Gastroesophageal sphincter (tissue), 4 donors: ENCODE data around the gene SPATS2L. TPM values are rescaled to one million over a fixed set of nuclear protein-coding genes. Genes with fewer than 3 reads are reported as not detected.
A peak's percentile ranks its signal among the peaks of the same experiment; 100 is the strongest.

Experiments used
- ATAC-seq: fragments of 150-250 bp; one replicate; pipeline ENCODE4 v1.9.1; 2016; ENCODE audit warnings: mild to moderate bottlenecking, moderate library complexity
- H3K27ac ChIP-seq, 4 donors: fragments of 200-600 bp; sonication (generic) in 3 of 4; 1 replicate in 3 of 4; 2 replicates in 1 of 4; pipeline ENCODE4 v1.5.1; 2016 to 2019
- H3K27me3 ChIP-seq: fragments of 200-600 bp; sonication (generic); one replicate; pipeline ENCODE4 v1.5.1; 2019
- H3K36me3 ChIP-seq, 2 donors: fragments of 200-600 bp; sonication (generic); one replicate each; pipeline ENCODE4 v1.5.1; 2019; ENCODE audit warnings: control low read depth in 1 of 2
- H3K4me1 ChIP-seq, 3 donors: fragments of 200-600 bp; sonication (generic); 1 replicate in 2 of 3; 2 replicates in 1 of 3; pipeline ENCODE4 v1.5.1; 2016 to 2019; ENCODE audit warnings: control low read depth in 2 of 3
- H3K4me3 ChIP-seq, 2 donors: fragments of 200-600 bp; sonication (generic); one replicate each; pipeline ENCODE4 v1.5.1; 2019; ENCODE audit warnings: mild to moderate bottlenecking in 1 of 2, moderate library complexity in 1 of 2
- H3K9me3 ChIP-seq, 3 donors: fragments of 200-600 bp; sonication (generic); one replicate each; pipeline ENCODE4 v1.5.1; 2017 to 2019; ENCODE audit warnings: control low read depth in 2 of 3
- EP300 ChIP-seq: sonication (generic); formaldehyde crosslinking; IDR thresholded peaks from one replicate; pipeline ENCODE4 v1.6.1; 2017; ENCODE audit warnings: antibody characterized with exemption, mild to moderate bottlenecking
- POLR2A ChIP-seq, 2 donors: fragments of 450-650 bp; IDR thresholded peaks; one replicate each; pipeline ENCODE4 v1.6.1; 2017; ENCODE audit warnings: antibody characterized with exemption in 2 of 2, mild to moderate bottlenecking in 2 of 2, moderate library complexity in 1 of 2
- POLR2AphosphoS5 ChIP-seq: sonication (generic); formaldehyde crosslinking; IDR thresholded peaks from one replicate; pipeline ENCODE4 v1.6.1; 2017; ENCODE audit warnings: antibody characterized with exemption
- WGBS, 2 donors: methylation state at CpG; one replicate each; pipeline ENCODE4 v1.1.5; 2018; ENCODE audit warnings: low coverage in 1 of 2; 5-methylcytosine and 5-hydroxymethylcytosine counted together
- total RNA-seq, 4 donors: library from RNA; depleted of rRNA; stranded (reverse); fragments of >200 nt; gene quantifications; one replicate each; pipeline ENCODE4 v1.1.0, GENCODE V29; 2016
- TF ChIP-seq, protein P1 (sequence below), 4 experiments: fragments of 200-600 bp in 2 of 4; fragments of 450-650 bp in 2 of 4; sonication (generic) in 1 of 4; IDR thresholded peaks; one replicate each; pipeline ENCODE4 v1.5.1; 2017 to 2019; ENCODE audit warnings: antibody characterized with exemption in 4 of 4, mild to moderate bottlenecking in 2 of 4, moderate library complexity in 2 of 4

SPATS2L gene
- total RNA-seq, 4 donors from 2014 or later = 50.6 to 120 (median 91.5) TPM

DNA sequence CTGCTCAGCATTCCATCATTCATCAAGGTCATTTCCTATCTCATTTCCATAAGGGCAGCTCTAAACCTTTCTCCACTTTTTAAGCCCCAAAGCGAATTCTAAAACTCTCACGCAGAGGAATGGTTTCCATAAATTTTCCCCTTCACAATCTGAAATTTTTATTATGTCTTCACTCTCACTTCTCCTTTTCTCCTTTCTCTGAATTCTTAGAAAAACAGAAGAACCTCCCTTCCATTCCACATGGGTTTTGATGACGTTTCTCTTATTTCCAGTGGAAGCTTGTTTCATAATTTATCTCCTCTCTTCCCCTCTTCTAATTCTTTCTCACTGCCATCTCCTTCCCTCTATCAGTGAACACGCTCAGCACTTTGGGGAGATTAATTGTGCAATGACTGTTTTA, 97.3 kb downstream of the SPATS2L start:
- TF ChIP-seq, protein P1, sequence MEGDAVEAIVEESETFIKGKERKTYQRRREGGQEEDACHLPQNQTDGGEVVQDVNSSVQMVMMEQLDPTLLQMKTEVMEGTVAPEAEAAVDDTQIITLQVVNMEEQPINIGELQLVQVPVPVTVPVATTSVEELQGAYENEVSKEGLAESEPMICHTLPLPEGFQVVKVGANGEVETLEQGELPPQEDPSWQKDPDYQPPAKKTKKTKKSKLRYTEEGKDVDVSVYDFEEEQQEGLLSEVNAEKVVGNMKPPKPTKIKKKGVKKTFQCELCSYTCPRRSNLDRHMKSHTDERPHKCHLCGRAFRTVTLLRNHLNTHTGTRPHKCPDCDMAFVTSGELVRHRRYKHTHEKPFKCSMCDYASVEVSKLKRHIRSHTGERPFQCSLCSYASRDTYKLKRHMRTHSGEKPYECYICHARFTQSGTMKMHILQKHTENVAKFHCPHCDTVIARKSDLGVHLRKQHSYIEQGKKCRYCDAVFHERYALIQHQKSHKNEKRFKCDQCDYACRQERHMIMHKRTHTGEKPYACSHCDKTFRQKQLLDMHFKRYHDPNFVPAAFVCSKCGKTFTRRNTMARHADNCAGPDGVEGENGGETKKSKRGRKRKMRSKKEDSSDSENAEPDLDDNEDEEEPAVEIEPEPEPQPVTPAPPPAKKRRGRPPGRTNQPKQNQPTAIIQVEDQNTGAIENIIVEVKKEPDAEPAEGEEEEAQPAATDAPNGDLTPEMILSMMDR (IDR thresholded peaks at IDR 0.05) = no peak
- TF ChIP-seq POLR2AphosphoS5 (no peak), EP300 (no peak), POLR2A (IDR thresholded peaks at IDR 0.05) (no peak)
- H3K27ac ChIP-seq = no peak overlapping the region
- ATAC-seq = no peak
- H3K9me3 ChIP-seq = no peaks in the 10 kb centered on the region
- H3K4me3 ChIP-seq = no peak overlapping the region
- H3K4me1 ChIP-seq = peaks cover 6 to 41% (median 8%) of the 10 kb centered on the region in 3 donors
- WGBS, 2 donors = 76 to 79% methylated on average over 4 of the region's 4 CpGs
- no peaks in the 10 kb centered on the region for H3K36me3 ChIP-seq
- no peaks in the 10 kb centered on the region for H3K27me3 ChIP-seq

DNA sequence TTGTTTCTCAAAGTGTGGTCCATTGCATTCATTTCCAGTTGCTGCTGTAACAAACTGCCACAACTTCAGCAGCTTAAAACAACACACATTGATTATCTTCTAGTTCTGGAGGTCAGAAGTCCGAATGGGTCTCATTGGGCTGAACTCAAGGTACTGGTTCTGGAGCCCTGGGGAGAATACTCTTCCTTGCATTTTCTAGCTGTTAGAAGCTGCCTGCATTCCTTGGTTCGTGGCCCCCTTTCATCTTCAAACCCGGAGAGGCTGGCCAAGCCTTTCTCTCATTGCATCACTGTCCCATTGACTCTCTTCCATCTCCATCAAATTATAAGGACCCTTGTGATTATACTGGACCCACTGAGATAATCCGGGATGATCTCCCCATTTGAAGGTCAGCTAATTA, 98.1 kb downstream of the SPATS2L start:
- peaks cover 6 to 42% (median 8%) of the 10 kb centered on the region in 3 donors for H3K4me1 ChIP-seq
- no peak for TF ChIP-seq POLR2A (IDR thresholded peaks at IDR 0.05)
- no peak for TF ChIP-seq EP300
- TF ChIP-seq, protein P1 (IDR thresholded peaks at IDR 0.05) = no peak
- no peak for TF ChIP-seq POLR2AphosphoS5
- 91 to 94% methylated on average over 3 to 4 of the region's 4 CpGs for WGBS, 2 donors

DNA sequence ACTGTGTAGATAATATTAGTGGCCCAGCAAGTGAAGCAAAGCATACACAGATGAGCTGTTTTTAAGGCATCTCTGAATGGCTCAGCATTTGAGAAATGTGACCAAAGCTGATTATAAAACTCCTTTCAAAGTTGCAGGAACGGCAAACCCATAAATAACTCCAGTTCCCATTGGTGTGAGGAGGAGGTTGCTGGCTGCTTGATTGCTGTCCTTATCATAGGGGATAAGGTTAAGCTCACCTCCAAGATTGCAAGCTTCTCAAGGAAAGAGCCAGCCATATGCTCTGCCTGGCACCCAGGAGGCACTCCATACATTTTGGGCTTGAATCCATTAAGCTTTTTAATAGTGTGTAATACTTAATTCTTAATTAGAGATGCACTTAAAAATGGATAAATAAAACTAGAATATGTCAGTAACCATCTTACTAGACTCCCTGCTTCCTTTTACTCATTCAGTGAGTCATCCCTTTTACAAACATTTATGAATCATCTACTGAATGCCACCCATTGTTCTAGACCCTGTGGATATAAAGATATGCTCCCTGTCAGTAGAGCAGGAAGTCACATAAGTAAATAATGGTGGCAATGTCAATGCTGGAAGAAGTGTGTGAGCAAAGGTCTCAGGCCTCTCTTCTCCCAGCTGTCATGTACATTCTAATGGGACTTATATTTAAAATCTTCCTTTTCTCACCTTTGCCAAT, 99.3 kb downstream of the SPATS2L start:
- H3K9me3 ChIP-seq = no peaks in the 10 kb centered on the region
- no peak overlapping the region for H3K4me3 ChIP-seq
- no peaks in the 10 kb centered on the region for H3K36me3 ChIP-seq
- TF ChIP-seq POLR2AphosphoS5 (peak; percentile 34), POLR2A (IDR thresholded peaks at IDR 0.05) (no peak), EP300 (no peak)
- TF ChIP-seq, protein P1 (IDR thresholded peaks at IDR 0.05) = no peak
- ATAC-seq = peak; percentile 50
- WGBS, 2 donors = 0 to 9% methylated on average over 1 of the region's 1 CpG
- peak overlapping the region in 1 of 4 donors; percentile 40 for H3K27ac ChIP-seq
- H3K4me1 ChIP-seq = peaks cover 6 to 42% (median 8%) of the 10 kb centered on the region in 3 donors
- H3K27me3 ChIP-seq = no peaks in the 10 kb centered on the region

More for the DNA sequence above, 98.1 kb downstream of the SPATS2L start:
- Histone ChIP-seq H3K4me3 (no peak overlapping the region), H3K9me3 (no peaks in the 10 kb centered on the region), H3K36me3 (no peaks in the 10 kb centered on the region), H3K27me3 (no peaks in the 10 kb centered on the region), H3K27ac (no peak overlapping the region)
- ATAC-seq = no peak

DNA sequence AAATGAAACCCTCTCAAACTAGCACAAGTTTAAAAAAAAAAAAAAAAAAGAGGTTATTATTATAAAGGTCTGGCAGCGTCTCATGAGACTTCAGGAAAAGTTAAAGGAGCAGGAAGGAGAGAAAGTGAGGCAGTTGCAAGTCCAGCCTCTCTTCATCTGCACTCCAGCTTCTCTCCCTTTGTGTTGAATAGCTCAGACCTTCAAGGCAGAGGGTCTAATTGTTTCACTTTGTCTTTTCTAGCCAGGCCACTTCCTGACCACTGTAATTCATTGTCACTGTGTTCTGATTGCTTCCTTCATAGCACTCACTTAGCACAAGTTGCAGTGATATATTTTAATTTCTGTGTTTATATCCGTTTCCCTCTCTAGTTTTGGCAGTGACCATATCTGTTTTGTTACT, 99.9 kb downstream of the SPATS2L start:
- Histone ChIP-seq H3K4me3 (no peak overlapping the region), H3K27me3 (no peaks in the 10 kb centered on the region), H3K36me3 (no peaks in the 10 kb centered on the region), H3K4me1 (peaks cover 6 to 42% (median 8%) of the 10 kb centered on the region in 3 donors), H3K27ac (no peak overlapping the region), H3K9me3 (no peaks in the 10 kb centered on the region)
- no peak for ATAC-seq
- TF ChIP-seq, protein P1 (IDR thresholded peaks at IDR 0.05) = no peak
- TF ChIP-seq EP300 = no peak
- no peak for TF ChIP-seq POLR2AphosphoS5
- no peak for TF ChIP-seq POLR2A (IDR thresholded peaks at IDR 0.05)
- 16 to 23% methylated on average over 2 of the region's 2 CpGs for WGBS, 2 donors
